GM21737 (cell line): Measurements from ENCODE around the gene HDAC7.

Experiments
- ATAC-seq: cut with Tn5 transposase; IDR thresholded peaks from one replicate; pipeline ENCODE4 v1.9.1; 2021; ENCODE audit warnings: mild to moderate bottlenecking, moderate library complexity; ENCODE audit not compliant: unreplicated experiment

The HDAC7 gene

DNA sequence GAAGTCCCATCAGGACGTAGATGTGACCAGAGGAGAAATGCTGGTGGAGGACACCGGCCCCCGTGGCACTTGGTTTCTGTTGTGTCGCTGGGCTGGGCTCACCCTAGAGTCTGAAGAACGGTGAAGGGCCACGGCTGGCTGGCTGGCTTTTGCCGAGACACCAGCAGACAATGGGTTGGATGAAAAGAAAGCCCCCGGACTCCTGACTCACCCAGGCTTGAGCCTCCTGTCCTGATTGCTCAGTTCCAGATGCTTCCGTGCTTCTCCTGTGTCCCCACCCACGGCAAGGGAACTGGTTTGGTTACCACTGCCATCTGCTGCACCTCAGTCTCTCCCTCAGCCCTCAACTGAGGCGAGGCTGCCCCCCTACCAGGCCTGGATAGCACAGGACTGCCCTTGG is 84.1 kb downstream of the HDAC7 start:
- ATAC-seq, result no peak

GRCh38 chr12:47734725-47735480 is 84.8 kb downstream of the HDAC7 start:
- ATAC-seq, result no peak

GRCh38 chr12:47733142-47733541 is 86.6 kb downstream of the HDAC7 start:
- ATAC-seq, result no peak
